SK-N-SH treated with all-trans-retinoic acid at 6 μM for 48 hours (cell line): Measurements from ENCODE around the gene NBEA.

Source experiments
- ATAC-seq: fragments of 200-7000 bp; cut with Tn5 transposase; 3 replicates; pipeline ENCODE4 v1.9.1; 2020; ENCODE audit warnings: mild to moderate bottlenecking, moderate library complexity
- ARNTL ChIP-seq: fragments of 450-650 bp; formaldehyde crosslinking; IDR thresholded peaks from 2 replicates; pipeline ENCODE4 v1.5.0; 2020; ENCODE audit warnings: low read depth, mild to moderate bottlenecking, moderate library complexity, borderline replicate concordance
- CSDC2 ChIP-seq: fragments of 250-450 bp; sonication (Bioruptor Pico); IDR thresholded peaks from 2 replicates; pipeline ENCODE4 v1.5.0; 2020; ENCODE audit warnings: mild to moderate bottlenecking, moderate library complexity
- ESRRG ChIP-seq: fragments of 250-450 bp; sonication (Bioruptor Pico); IDR thresholded peaks from 2 replicates; pipeline ENCODE4 v1.6.1; 2021; ENCODE audit warnings: mild to moderate bottlenecking
- GLIS3 ChIP-seq: fragments of 250-450 bp; sonication (Bioruptor Pico); IDR thresholded peaks from 2 replicates; pipeline ENCODE4 v1.5.0; 2020; ENCODE audit warnings: mild to moderate bottlenecking, moderate library complexity
- OSR1 ChIP-seq: fragments of 250-450 bp; sonication (Bioruptor Pico); IDR thresholded peaks from 2 replicates; pipeline ENCODE4 v1.8.0; 2022; ENCODE audit warnings: moderate library complexity, mild to moderate bottlenecking, inconsistent platforms
- RARB ChIP-seq: fragments of 250-450 bp; sonication (Bioruptor Pico); IDR thresholded peaks from 2 replicates; pipeline ENCODE4 v1.8.0; 2021; ENCODE audit warnings: mild to moderate bottlenecking, moderate library complexity
- SNAI2 ChIP-seq: fragments of 250-450 bp; sonication (Bioruptor Pico); IDR thresholded peaks from 2 replicates; pipeline ENCODE4 v1.5.0; 2020; ENCODE audit warnings: mild to moderate bottlenecking, moderate library complexity
- TCF4 ChIP-seq: fragments of 250-450 bp; sonication (Bioruptor Pico); IDR thresholded peaks from 2 replicates; pipeline ENCODE4 v1.8.0; 2021; ENCODE audit warnings: mild to moderate bottlenecking, moderate library complexity, borderline replicate concordance
- TOX ChIP-seq: fragments of 250-450 bp; sonication (Bioruptor Pico); IDR thresholded peaks from 2 replicates; pipeline ENCODE4 v1.8.0; 2021; ENCODE audit warnings: mild to moderate bottlenecking, moderate library complexity, borderline replicate concordance
- TSHZ2 ChIP-seq: fragments of 250-450 bp; sonication (Bioruptor Pico); IDR thresholded peaks from 2 replicates; pipeline ENCODE4 v1.5.0; 2020; ENCODE audit warnings: mild to moderate bottlenecking, moderate library complexity
- ZC3H10 ChIP-seq: fragments of 250-450 bp; sonication (Bioruptor Pico); IDR thresholded peaks from 2 replicates; pipeline ENCODE4 v1.5.1; 2021; ENCODE audit warnings: mild to moderate bottlenecking, moderate library complexity
- ZFP3 ChIP-seq: fragments of 250-450 bp; sonication (Bioruptor Pico); IDR thresholded peaks from 2 replicates; pipeline ENCODE4 v1.5.0; 2020; ENCODE audit warnings: mild to moderate bottlenecking, moderate library complexity
- ZFP30 ChIP-seq: fragments of 450-650 bp; formaldehyde crosslinking; IDR thresholded peaks from 2 replicates; pipeline ENCODE4 v1.5.0; 2022; ENCODE audit warnings: mild to moderate bottlenecking, moderate library complexity
- ZNF565 ChIP-seq: fragments of 450-650 bp; formaldehyde crosslinking; conservative IDR thresholded peaks from 2 replicates; pipeline ENCODE4 v1.5.0; 2020; ENCODE audit warnings: low read depth, mild to moderate bottlenecking, moderate library complexity
- ZNF70 ChIP-seq: fragments of 450-650 bp; formaldehyde crosslinking; IDR thresholded peaks from 2 replicates; pipeline ENCODE4 v1.5.0; 2020; ENCODE audit warnings: mild to moderate bottlenecking, moderate library complexity
- ZNF8 ChIP-seq: fragments of 450-650 bp; formaldehyde crosslinking; IDR thresholded peaks from 2 replicates; pipeline ENCODE4 v1.5.0; 2020; ENCODE audit warnings: mild to moderate bottlenecking, moderate library complexity
- TF ChIP-seq, protein P1 (sequence below): fragments of 250-450 bp; sonication (Bioruptor Pico); IDR thresholded peaks from 2 replicates; pipeline ENCODE4 v1.5.1; 2020; ENCODE audit warnings: low read depth, mild to moderate bottlenecking, moderate library complexity
- TF ChIP-seq, protein P2 (sequence below): fragments of 250-450 bp; sonication (Bioruptor Pico); IDR thresholded peaks from 2 replicates; pipeline ENCODE4 v1.8.0; 2020; ENCODE audit warnings: mild to moderate bottlenecking, moderate library complexity, borderline replicate concordance
- TF ChIP-seq, protein P3 (sequence below): fragments of 250-450 bp; sonication (Bioruptor Pico); IDR thresholded peaks from 2 replicates; pipeline ENCODE4 v1.8.0; 2021; ENCODE audit warnings: low read depth, mild to moderate bottlenecking, moderate library complexity, borderline replicate concordance
- TF ChIP-seq, protein P4 (sequence below): fragments of 250-450 bp; sonication (Bioruptor Pico); IDR thresholded peaks from 2 replicates; pipeline ENCODE4 v1.5.1; 2021; ENCODE audit warnings: mild to moderate bottlenecking, moderate library complexity

The NBEA gene

DNA sequence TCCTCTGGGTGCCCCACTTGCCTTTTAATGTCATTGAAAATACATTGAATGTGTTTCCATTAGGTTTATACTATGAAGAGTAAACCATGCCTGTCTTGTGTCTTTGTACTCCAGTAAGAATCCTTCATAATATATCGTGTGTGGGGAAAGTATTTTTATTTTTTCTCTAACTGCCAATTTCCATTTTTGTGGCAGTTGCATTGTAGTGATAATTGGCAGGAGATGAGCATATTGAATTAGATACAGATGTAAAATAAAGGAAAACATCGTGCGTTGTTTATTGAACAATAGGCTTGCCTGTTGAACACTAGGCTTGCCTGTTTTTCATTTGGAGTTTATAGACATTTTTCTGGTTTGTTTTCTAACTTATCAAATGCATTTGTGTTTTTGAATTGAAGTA is 218.8 kb downstream of the NBEA start:
- no peak for ATAC-seq
- TF ChIP-seq ESRRG (no peak), ZNF8 (CRISPR knock-in tag) (no peak), CSDC2 (CRISPR knock-in tag) (no peak), TCF4 (CRISPR knock-in tag) (no peak)

- TF ChIP-seq ZNF565 (CRISPR knock-in tag), result no peak
- TF ChIP-seq, protein P1, sequence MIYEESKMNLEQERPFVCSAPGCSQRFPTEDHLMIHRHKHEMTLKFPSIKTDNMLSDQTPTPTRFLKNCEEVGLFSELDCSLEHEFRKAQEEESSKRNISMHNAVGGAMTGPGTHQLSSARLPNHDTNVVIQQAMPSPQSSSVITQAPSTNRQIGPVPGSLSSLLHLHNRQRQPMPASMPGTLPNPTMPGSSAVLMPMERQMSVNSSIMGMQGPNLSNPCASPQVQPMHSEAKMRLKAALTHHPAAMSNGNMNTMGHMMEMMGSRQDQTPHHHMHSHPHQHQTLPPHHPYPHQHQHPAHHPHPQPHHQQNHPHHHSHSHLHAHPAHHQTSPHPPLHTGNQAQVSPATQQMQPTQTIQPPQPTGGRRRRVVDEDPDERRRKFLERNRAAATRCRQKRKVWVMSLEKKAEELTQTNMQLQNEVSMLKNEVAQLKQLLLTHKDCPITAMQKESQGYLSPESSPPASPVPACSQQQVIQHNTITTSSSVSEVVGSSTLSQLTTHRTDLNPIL (CRISPR knock-in tag), result no peak
- no peak for ATAC-seq
Observed at GRCh38 chr13:35162420-35162819, 220.3 kb downstream of the NBEA start.

DNA sequence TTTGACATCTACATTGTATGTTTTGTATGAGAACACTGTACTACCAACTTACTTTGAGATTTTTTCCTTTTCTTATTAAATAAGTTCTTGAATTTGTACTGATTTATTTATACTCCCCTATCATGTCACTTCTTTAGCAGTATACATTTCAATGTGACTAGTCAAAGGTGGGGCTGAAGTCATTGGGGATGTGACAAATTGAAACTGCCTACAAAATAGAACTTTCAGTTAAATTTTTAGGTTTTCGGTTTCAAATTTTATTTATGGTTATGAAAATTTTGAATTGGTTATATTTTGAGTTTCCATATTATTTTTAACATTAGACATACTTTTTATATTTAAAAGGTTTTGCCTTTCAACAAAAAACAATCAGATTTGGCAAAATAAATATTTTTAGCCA is 221.6 kb downstream of the NBEA start:
- no peak for ATAC-seq
- TF ChIP-seq OSR1 (CRISPR knock-in tag) (no peak), RARB (CRISPR knock-in tag) (no peak), SNAI2 (CRISPR knock-in tag) (no peak), ZFP30 (no peak), ZNF70 (no peak), TSHZ2 (CRISPR knock-in tag) (no peak), ZFP3 (CRISPR knock-in tag) (no peak), TCF4 (CRISPR knock-in tag) (no peak), ZNF8 (CRISPR knock-in tag) (no peak), ZNF565 (CRISPR knock-in tag) (no peak), ARNTL (CRISPR knock-in tag) (no peak), CSDC2 (CRISPR knock-in tag) (no peak), ZC3H10 (CRISPR knock-in tag) (no peak), TOX (CRISPR knock-in tag) (no peak), GLIS3 (CRISPR knock-in tag) (no peak)
- TF ChIP-seq, protein P2, sequence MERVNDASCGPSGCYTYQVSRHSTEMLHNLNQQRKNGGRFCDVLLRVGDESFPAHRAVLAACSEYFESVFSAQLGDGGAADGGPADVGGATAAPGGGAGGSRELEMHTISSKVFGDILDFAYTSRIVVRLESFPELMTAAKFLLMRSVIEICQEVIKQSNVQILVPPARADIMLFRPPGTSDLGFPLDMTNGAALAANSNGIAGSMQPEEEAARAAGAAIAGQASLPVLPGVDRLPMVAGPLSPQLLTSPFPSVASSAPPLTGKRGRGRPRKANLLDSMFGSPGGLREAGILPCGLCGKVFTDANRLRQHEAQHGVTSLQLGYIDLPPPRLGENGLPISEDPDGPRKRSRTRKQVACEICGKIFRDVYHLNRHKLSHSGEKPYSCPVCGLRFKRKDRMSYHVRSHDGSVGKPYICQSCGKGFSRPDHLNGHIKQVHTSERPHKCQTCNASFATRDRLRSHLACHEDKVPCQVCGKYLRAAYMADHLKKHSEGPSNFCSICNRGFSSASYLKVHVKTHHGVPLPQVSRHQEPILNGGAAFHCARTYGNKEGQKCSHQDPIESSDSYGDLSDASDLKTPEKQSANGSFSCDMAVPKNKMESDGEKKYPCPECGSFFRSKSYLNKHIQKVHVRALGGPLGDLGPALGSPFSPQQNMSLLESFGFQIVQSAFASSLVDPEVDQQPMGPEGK (CRISPR knock-in tag), result no peak
- TF ChIP-seq, protein P3, sequence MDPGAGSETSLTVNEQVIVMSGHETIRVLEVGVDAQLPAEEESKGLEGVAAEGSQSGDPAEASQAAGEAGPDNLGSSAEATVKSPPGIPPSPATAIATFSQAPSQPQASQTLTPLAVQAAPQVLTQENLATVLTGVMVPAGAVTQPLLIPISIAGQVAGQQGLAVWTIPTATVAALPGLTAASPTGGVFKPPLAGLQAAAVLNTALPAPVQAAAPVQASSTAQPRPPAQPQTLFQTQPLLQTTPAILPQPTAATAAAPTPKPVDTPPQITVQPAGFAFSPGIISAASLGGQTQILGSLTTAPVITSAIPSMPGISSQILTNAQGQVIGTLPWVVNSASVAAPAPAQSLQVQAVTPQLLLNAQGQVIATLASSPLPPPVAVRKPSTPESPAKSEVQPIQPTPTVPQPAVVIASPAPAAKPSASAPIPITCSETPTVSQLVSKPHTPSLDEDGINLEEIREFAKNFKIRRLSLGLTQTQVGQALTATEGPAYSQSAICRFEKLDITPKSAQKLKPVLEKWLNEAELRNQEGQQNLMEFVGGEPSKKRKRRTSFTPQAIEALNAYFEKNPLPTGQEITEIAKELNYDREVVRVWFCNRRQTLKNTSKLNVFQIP, result no peak
- TF ChIP-seq, protein P4, sequence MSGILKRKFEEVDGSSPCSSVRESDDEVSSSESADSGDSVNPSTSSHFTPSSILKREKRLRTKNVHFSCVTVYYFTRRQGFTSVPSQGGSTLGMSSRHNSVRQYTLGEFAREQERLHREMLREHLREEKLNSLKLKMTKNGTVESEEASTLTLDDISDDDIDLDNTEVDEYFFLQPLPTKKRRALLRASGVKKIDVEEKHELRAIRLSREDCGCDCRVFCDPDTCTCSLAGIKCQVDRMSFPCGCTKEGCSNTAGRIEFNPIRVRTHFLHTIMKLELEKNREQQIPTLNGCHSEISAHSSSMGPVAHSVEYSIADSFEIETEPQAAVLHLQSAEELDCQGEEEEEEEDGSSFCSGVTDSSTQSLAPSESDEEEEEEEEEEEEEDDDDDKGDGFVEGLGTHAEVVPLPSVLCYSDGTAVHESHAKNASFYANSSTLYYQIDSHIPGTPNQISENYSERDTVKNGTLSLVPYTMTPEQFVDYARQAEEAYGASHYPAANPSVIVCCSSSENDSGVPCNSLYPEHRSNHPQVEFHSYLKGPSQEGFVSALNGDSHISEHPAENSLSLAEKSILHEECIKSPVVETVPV (CRISPR knock-in tag), result no peak
- TF ChIP-seq, protein P1 (CRISPR knock-in tag), result no peak
